ENCODE measurements around the gene ZNF407.
A peak's percentile ranks its signal among the peaks of the same experiment; 100 is the strongest.

Gene ZNF407

GRCh38 chr18:74818516-74819175, 221.0 kb downstream of the ZNF407 start:
- TF ChIP-seq MAX (IDR thresholded peaks at IDR 0.05) (no peak), ZBTB7A (IDR thresholded peaks at IDR 0.05; ENCODE audit: low read depth) (no peak)

- TF ChIP-seq TCF12 (IDR thresholded peaks at IDR 0.05; ENCODE audit: low read depth) (no peak), CREB1 (IDR thresholded peaks at IDR 0.05; ENCODE audit: low read depth) (no peak), RAD21 (IDR thresholded peaks at IDR 0.05; ENCODE audit: low read depth) (peak; percentile 52), MAX (IDR thresholded peaks at IDR 0.05) (no peak)
Observed at GRCh38 chr18:74819433-74820059, 221.9 kb downstream of the ZNF407 start.

- TF ChIP-seq REST (IDR thresholded peaks at IDR 0.05; ENCODE audit: low read depth) (no peak), TAF1 (IDR thresholded peaks at IDR 0.05; ENCODE audit: low read depth) (no peak), EGR1 (IDR thresholded peaks at IDR 0.05) (no peak), CREB1 (IDR thresholded peaks at IDR 0.05; ENCODE audit: low read depth) (no peak), YY1 (IDR thresholded peaks at IDR 0.05; ENCODE audit: low read depth) (no peak), RAD21 (IDR thresholded peaks at IDR 0.05; ENCODE audit: low read depth) (no peak), NFIC (IDR thresholded peaks at IDR 0.05) (no peak), TEAD4 (IDR thresholded peaks at IDR 0.05) (no peak), ZBTB7A (IDR thresholded peaks at IDR 0.05; ENCODE audit: low read depth) (no peak)
Observed at GRCh38 chr18:74820160-74820780, 222.6 kb downstream of the ZNF407 start.

- TF ChIP-seq REST (IDR thresholded peaks at IDR 0.05; ENCODE audit: low read depth) = no peak
Observed at GRCh38 chr18:74825460-74825859, 227.8 kb downstream of the ZNF407 start.

- no peak for TF ChIP-seq EGR1 (IDR thresholded peaks at IDR 0.05)
- TF ChIP-seq EP300 (IDR thresholded peaks at IDR 0.05; ENCODE audit: borderline replicate concordance) = no peak
- TF ChIP-seq MAX (IDR thresholded peaks at IDR 0.05) = no peak
- TF ChIP-seq REST (IDR thresholded peaks at IDR 0.05; ENCODE audit: low read depth) = no peak
- TF ChIP-seq RAD21 (IDR thresholded peaks at IDR 0.05; ENCODE audit: low read depth) = no peak
- no peak for TF ChIP-seq TCF12 (IDR thresholded peaks at IDR 0.05; ENCODE audit: low read depth)
Observed at GRCh38 chr18:74826572-74826971, 228.9 kb downstream of the ZNF407 start.

GRCh38 chr18:74828200-74828599, 230.5 kb downstream of the ZNF407 start:
- TF ChIP-seq EGR1 (IDR thresholded peaks at IDR 0.05) (no peak), USF1 (IDR thresholded peaks at IDR 0.05) (no peak)

All from Ishikawa (cell line).